ENCODE measurements around the gene PCGF3.

PCGF3 gene, protein sequence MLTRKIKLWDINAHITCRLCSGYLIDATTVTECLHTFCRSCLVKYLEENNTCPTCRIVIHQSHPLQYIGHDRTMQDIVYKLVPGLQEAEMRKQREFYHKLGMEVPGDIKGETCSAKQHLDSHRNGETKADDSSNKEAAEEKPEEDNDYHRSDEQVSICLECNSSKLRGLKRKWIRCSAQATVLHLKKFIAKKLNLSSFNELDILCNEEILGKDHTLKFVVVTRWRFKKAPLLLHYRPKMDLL

GRCh38 chr4:705278-706082 is at the start of gene PCGF3:
PCGF3 (plus strand) TSS chr4:705832; CDS start chr4:733681, 27,849 bp downstream.
- DNase-seq (ENCODE audit: low spot score), result peak; percentile 99

DNA sequence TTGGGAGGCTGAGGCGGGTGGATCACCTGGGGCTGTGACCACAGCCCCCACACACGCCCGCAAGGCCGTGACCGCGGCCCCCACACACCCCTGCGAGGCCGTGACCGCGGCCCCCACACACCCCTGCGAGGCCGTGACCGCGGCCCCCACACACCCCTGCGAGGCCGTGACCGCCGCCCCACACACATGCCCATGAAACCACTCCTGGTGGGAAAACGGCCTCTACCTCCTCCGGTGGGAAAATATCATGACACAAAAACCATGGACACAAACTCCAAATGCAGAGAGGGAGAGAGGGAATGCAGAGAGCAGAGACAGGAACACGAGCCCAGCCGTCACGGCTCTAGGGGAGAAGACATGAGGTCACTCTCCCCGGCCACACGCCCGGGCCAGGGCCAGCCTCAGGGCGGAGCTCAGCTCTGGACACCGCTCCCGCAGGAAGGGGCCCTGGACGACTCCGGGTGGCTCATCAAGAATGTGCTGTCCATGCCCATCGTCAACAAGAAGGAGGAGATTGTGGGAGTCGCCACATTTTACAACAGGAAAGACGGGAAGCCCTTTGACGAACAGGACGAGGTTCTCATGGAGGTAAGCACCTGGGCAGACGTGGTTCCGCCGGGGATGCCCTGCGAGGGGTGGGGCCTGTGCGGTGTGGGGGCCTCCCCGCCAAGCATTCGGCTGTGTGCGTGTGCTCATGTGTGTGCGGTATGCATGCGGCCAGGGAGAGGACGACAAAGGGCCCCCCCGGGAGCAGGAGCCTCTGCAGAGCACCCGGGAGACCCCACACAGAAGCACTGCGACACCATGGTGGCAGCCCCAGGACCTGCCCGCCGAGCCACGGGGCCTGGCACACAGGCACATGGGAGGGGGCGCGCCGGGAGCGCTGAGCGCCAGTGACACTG is 48.9 kb upstream of the PCGF3 start:
- DNase-seq (ENCODE audit: low spot score), result no peak

DNA sequence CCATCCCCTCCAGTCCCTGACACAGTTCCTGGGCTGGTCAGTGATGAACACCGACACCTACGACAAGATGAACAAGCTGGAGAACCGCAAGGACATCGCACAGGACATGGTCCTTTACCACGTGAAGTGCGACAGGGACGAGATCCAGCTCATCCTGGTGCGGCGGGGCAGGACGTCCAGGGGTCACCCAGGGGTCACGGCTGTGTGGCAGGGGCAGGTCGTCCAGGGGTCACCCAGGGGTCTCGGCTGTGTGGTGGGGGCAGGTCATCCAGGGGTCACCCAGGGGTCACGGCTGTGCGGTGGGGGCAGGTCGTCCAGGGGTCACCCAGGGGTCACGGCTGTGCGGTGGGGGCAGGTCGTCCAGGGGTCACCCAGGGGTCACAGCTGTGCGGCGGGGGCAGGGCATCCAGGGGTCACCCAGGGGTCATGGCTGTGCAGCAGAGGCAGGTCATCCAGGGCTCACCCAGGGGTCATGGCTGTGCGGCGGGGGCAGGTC is 48.2 kb upstream of the PCGF3 start:
- DNase-seq (ENCODE audit: low spot score), result no peak

- DNase-seq (ENCODE audit: low spot score), result no peak
These were observed 47.6 kb upstream of the PCGF3 start for GRCh38 chr4:657834-658667.

GRCh38 chr4:658681-659667 is 46.7 kb upstream of the PCGF3 start:
- DNase-seq (ENCODE audit: low spot score), result no peak

- no peak for DNase-seq (ENCODE audit: low spot score)
These were observed 45.8 kb upstream of the PCGF3 start for GRCh38 chr4:659851-660250.

GRCh38 chr4:660401-660800 is 45.2 kb upstream of the PCGF3 start:
- DNase-seq (ENCODE audit: low spot score), result no peak

DNA sequence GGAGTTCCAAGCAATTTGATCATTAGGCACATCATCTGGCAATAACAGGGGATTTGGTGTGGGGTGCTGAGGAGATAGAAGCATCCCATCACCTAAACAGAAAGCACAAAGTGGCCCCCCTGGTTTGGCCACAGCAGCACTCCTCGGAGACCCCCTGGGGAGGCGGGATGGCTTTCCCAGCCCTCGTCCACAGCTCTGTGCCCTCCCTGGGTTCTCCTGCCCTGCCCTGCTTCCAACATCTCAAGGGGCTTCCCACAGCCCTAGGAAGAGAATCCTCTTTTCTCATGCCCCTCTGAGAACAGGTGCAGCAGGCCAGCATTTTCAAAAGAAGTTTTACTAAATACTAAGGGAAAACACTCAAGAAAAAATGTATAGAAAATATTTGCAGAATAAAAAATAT is 44.4 kb upstream of the PCGF3 start:
- DNase-seq (ENCODE audit: low spot score), result no peak

DNA sequence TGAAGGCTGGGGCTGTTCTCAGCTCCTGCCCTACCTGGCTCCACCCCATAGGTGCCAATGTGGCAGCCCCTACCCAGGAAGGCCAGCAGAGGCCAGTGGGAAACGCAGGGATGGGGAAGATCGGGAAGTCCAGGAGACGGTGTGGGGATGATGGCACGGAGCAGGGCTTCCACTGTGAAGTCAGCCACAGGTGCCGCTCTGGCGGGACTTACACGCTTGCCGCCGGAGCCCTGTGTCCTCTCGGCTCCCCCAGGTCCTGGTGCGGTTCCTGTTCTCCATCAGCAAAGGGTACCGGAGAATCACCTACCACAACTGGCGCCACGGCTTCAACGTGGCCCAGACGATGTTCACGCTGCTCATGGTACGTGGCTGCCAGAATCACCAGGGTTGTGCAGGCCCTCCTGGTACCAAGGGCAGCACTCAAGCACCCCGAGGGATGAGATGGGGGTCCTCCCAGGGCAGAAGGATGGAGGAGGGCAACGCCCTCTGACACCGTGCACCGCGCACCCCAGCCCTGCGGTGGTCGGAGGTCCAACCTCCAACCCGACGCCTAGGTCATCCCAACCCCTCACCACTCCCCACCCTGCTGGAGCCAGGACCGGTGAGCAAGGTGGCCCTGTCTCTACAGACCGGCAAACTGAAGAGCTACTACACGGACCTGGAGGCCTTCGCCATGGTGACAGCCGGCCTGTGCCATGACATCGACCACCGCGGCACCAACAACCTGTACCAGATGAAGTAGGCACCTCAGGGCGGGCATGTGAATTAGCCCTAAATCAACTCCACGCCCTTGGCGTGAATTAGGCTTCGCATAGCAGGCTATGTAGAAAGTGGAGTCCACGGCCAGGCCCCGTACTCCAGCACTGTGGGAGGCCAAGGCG is 43.5 kb upstream of the PCGF3 start:
- no peak for DNase-seq (ENCODE audit: low spot score)

GRCh38 chr4:663046-663437 is 42.6 kb upstream of the PCGF3 start:
- no peak for DNase-seq (ENCODE audit: low spot score)

- DNase-seq (ENCODE audit: low spot score), result no peak
These were observed 41.9 kb upstream of the PCGF3 start for GRCh38 chr4:663438-664428.

- no peak for DNase-seq (ENCODE audit: low spot score)
These were observed 40.9 kb upstream of the PCGF3 start for GRCh38 chr4:664713-665231.

DNA sequence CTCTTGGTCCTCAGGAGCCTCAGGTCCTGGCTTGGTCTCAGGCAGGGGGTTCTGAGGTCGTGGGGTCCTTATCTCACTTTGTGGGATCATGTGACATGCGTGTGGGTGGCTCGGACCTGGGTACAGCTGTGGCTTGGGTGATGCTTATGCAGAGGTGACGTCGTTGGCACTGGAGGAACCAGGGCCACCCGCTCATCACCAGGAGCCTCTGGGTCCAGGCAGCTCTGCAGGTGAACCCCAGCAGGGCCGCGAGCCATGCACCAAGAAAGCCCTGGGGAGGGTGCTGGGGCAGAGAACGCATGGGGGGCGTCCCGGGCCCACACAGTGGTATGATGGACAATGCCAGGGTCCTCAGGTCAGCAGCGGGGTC is 40.3 kb upstream of the PCGF3 start:
- DNase-seq (ENCODE audit: low spot score), result no peak

DNA sequence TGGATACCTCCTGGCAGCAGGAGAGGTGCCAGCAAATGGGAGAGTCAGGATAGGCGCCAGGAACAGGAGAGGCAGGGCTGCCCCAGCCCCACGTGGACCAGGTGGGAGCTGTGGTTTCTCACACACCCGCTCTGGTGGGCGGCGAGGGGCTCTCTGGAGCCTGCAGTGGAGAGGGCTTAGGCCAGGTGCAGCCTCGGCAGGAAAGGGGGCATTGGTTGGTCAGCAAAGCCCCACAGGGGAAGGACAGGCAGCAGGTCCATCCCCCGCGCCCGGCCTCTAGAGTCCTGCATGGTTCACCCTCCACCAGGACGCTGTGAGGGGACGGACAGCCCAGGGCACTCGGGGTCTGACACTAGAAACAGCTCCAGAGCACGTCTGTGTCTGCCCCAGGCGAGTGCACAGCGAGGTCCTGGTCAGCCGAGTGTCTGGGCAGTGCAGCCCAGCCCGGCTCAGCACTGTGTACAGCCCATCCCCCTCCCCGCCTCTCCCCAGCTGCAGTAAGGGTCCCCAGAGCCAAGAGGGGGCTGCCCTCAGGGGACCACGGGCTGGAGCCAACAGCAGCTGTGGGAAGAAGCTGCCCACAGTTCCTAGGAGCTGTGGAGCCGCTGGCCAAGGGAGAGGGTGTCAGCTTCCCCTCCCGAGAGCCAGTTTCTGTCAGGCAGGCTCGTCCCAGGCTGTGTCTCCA is 39.7 kb upstream of the PCGF3 start:
- DNase-seq (ENCODE audit: low spot score), result no peak

DNA sequence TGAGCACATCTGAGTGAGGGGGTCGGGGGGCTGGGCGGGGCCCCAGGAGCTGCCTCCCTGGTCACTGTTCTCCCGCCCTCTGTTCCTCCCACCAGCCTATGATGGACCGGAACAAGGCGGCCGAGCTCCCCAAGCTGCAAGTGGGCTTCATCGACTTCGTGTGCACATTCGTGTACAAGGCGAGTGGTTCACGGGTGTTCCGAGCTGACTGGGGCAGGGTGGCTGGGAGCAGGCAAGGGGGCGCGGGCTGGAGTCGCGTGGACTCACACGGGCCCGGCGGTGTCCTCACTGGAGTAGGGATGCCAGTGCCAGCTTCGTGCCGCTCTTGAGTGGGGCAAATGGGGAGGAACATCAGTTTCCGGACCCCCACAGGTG is 39.2 kb upstream of the PCGF3 start:
- no peak for DNase-seq (ENCODE audit: low spot score)

DNA sequence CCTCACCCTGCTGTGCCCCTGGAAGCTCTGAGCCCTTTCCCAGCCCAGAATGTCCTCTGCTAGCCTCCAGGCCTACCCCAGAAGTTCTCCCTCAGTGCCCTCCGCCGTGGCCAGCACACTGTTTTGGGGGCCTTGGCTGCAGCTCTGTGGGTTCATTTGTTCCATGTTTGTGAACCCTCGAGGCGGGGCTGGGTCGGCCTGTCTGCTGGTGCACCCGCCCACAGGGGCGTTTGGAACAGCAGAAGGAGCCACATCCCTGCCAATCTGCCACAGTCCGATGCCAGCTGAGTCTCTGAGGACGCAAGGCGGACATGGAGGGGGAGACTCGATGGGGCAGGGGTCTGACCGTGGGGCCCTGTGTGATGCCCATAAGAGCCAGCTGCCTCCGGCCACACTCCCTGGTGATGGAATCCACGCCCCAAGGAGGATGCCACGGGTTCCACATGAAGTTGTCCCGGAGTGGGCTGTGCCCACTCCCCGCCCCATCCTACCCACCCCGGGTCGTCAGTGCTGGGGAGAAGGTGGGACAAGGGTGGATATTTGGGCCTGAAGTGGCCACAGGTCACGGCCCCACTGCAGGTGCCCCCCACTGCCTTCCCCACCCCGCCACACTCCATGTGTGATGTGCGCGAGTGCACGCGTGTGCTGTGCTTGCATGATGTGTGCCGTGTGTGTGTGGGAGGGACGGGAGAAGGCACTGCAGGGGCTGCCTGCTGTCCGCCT is 38.6 kb upstream of the PCGF3 start:
- DNase-seq (ENCODE audit: low spot score), result no peak

GRCh38 chr4:667545-667925 is 38.1 kb upstream of the PCGF3 start:
- DNase-seq (ENCODE audit: low spot score), result no peak

Measured in HuH-7.5 (cell line).